Measurements from ENCODE around the gene B3GNT7.

The B3GNT7 gene

DNA sequence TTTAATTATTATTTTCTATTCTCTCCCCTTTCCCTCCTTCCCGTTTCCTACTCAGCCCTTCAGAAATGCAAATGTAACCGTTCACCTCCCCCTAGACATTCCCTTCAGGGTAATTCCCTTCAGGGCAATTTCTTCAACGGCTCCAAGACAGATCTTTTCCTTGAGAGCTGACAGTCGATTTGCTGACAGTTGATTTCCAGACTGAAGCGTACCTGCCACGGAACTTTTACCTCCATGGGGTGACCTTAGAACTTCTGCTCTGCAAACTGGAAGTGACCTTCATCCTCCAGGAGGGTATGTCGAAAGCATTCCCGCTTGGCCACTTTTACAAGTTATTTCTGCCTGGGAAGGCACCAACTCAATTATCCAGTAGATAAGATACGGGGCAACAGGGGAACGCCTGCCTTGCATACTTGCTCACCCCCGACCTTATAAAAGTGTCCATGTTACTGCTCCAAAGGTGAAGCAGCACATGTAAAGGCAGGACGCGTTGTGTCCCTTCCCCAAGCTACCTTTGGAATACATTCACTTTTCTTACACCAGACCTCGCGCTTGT, 18.5 kb downstream of the B3GNT7 start:
- TF ChIP-seq EZH2phosphoT487 (IDR thresholded peaks at IDR 0.05; ENCODE audit: borderline replicate concordance) = no peak
- TF ChIP-seq, protein P1, sequence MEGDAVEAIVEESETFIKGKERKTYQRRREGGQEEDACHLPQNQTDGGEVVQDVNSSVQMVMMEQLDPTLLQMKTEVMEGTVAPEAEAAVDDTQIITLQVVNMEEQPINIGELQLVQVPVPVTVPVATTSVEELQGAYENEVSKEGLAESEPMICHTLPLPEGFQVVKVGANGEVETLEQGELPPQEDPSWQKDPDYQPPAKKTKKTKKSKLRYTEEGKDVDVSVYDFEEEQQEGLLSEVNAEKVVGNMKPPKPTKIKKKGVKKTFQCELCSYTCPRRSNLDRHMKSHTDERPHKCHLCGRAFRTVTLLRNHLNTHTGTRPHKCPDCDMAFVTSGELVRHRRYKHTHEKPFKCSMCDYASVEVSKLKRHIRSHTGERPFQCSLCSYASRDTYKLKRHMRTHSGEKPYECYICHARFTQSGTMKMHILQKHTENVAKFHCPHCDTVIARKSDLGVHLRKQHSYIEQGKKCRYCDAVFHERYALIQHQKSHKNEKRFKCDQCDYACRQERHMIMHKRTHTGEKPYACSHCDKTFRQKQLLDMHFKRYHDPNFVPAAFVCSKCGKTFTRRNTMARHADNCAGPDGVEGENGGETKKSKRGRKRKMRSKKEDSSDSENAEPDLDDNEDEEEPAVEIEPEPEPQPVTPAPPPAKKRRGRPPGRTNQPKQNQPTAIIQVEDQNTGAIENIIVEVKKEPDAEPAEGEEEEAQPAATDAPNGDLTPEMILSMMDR (conservative IDR thresholded peaks at IDR 0.05; ENCODE audit: low read length) = no peak
- no peaks in the 10 kb centered on the region for H3K4me1 ChIP-seq (ENCODE audit: insufficient read depth, low read length, poor library complexity, severe bottlenecking)
- H3K4me2 ChIP-seq (ENCODE audit: low read depth, low read length, poor library complexity, severe bottlenecking) = no peak overlapping the region
- no peak overlapping the region for H3K9ac ChIP-seq (ENCODE audit: low read depth, low read length, poor library complexity, severe bottlenecking)
- no peaks in the 10 kb centered on the region for H3K36me3 ChIP-seq (ENCODE audit: insufficient read depth, low read length)
- H3K9me3 ChIP-seq (ENCODE audit: insufficient read depth, low read depth, low read length) = peaks cover 9% of the 10 kb centered on the region; the same call in 1 of the 2 replicates
- no peaks in the 10 kb centered on the region for H3K79me2 ChIP-seq (ENCODE audit: insufficient read depth, low read length)
- no peaks in the 10 kb centered on the region for H4K20me1 ChIP-seq (ENCODE audit: insufficient read depth, low read length, poor library complexity, severe bottlenecking)
- H3K27me3 ChIP-seq (ENCODE audit: insufficient read depth, low read length, poor library complexity, severe bottlenecking) = no peaks in the 10 kb centered on the region
- no peaks in the 10 kb centered on the region for H3F3A ChIP-seq (ENCODE audit: low read depth)
- no peak overlapping the region for H3K4me3 ChIP-seq (ENCODE audit: low read length, poor library complexity, severe bottlenecking)
- no peak overlapping the region for H2AFZ ChIP-seq (ENCODE audit: low read length)
- no peaks in the 10 kb centered on the region for H3K9me2 ChIP-seq (replicated peaks; ENCODE audit: low read depth, low read length)

DNA sequence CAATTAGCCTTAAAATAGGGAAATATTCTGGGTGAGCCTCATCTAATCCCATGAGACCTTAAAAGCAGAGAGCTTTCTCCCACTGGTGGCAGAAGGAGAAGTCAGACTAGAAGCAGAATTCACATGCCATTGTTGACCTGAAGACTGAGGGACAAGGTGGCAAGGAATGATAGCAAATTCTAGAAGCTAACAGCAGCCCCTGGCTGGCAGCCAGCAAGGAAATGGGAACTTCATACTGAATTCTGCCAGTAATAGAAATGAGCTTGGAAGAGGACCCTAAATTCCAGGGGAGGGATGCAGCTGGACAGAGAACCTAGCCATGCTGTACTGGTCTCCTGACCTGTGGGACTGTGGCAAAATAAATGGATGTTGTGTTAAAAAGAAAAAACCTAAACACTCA, 19.5 kb downstream of the B3GNT7 start:
- no peaks in the 10 kb centered on the region for H3K79me2 ChIP-seq (ENCODE audit: insufficient read depth, low read length)
- H3K4me3 ChIP-seq (ENCODE audit: low read length, poor library complexity, severe bottlenecking) = no peak overlapping the region
- no peaks in the 10 kb centered on the region for H3K27me3 ChIP-seq (ENCODE audit: insufficient read depth, low read length, poor library complexity, severe bottlenecking)
- H4K20me1 ChIP-seq (ENCODE audit: insufficient read depth, low read length, poor library complexity, severe bottlenecking) = no peaks in the 10 kb centered on the region
- peaks cover 7% of the 10 kb centered on the region; the same call in 1 of the 2 replicates for H3K9me3 ChIP-seq (ENCODE audit: insufficient read depth, low read depth, low read length)
- H3K9me2 ChIP-seq (replicated peaks; ENCODE audit: low read depth, low read length) = no peaks in the 10 kb centered on the region
- no peak overlapping the region for H2AFZ ChIP-seq (ENCODE audit: low read length)
- H3K36me3 ChIP-seq (ENCODE audit: insufficient read depth, low read length) = no peaks in the 10 kb centered on the region
- H3K4me1 ChIP-seq (ENCODE audit: insufficient read depth, low read length, poor library complexity, severe bottlenecking) = no peaks in the 10 kb centered on the region
- no peak overlapping the region for H3K9ac ChIP-seq (ENCODE audit: low read depth, low read length, poor library complexity, severe bottlenecking)
- TF ChIP-seq, protein P1 (conservative IDR thresholded peaks at IDR 0.05; ENCODE audit: low read length) = no peak
- no peak for TF ChIP-seq EZH2phosphoT487 (IDR thresholded peaks at IDR 0.05; ENCODE audit: borderline replicate concordance)
- H3K4me2 ChIP-seq (ENCODE audit: low read depth, low read length, poor library complexity, severe bottlenecking) = no peak overlapping the region
- H3F3A ChIP-seq (ENCODE audit: low read depth) = no peaks in the 10 kb centered on the region

DNA sequence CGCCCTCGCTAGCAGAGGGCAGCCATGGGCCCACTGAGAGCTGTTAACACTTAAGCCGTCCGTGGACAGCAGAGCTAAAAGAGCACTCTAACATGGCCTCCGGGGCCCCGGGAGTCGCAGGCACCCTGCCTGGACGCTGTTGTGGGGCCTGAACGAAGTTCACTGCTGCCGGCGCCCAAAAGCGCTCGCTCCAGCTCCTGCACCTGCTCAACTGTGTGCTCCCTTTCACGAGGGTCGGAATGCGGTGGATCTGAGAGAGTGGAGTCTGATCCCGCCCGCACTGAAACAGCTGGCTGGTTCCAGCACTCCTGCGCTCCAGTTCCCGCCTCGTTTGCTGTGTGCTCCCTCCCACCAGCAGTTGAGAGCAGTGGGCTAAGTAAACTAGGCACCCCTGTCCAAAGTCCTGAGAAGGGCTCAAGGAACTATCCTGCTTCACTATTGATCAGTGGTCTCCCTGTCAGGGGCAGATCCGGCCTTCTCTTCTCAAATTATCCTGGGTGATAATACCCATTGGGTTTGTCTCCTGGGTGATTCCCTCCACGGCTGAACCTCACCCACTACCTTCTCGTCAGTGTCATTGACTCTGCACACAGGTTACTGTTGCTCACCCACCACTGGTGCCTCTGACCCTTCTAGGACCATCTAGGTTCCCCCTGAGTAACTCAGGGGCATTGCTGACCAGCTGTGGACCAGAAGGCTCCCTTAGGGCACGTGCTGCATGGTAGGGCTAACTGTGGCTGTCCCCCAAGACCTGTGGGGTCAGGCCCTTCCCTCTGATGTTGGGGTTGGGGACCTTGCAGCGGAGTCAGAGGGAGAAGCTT, 23.5 kb downstream of the B3GNT7 start:
- H3K4me3 ChIP-seq (ENCODE audit: low read length, poor library complexity, severe bottlenecking) = no peak overlapping the region
- no peak overlapping the region for H3K9ac ChIP-seq (ENCODE audit: low read depth, low read length, poor library complexity, severe bottlenecking)

More for the DNA sequence above, 23.5 kb downstream of the B3GNT7 start:
- Histone ChIP-seq H3F3A (ENCODE audit: low read depth) (no peaks in the 10 kb centered on the region), H3K27me3 (ENCODE audit: insufficient read depth, low read length, poor library complexity, severe bottlenecking) (no peaks in the 10 kb centered on the region), H3K4me2 (ENCODE audit: low read depth, low read length, poor library complexity, severe bottlenecking) (no peak overlapping the region), H3K9me3 (ENCODE audit: insufficient read depth, low read depth, low read length) (no peaks in the 10 kb centered on the region), H3K79me2 (ENCODE audit: insufficient read depth, low read length) (no peaks in the 10 kb centered on the region), H3K4me1 (ENCODE audit: insufficient read depth, low read length, poor library complexity, severe bottlenecking) (no peaks in the 10 kb centered on the region), H3K36me3 (ENCODE audit: insufficient read depth, low read length) (no peaks in the 10 kb centered on the region), H2AFZ (ENCODE audit: low read length) (no peak overlapping the region), H3K9me2 (replicated peaks; ENCODE audit: low read depth, low read length) (no peaks in the 10 kb centered on the region), H4K20me1 (ENCODE audit: insufficient read depth, low read length, poor library complexity, severe bottlenecking) (no peaks in the 10 kb centered on the region)
- TF ChIP-seq, protein P1 (conservative IDR thresholded peaks at IDR 0.05; ENCODE audit: low read length) = no peak
- no peak for TF ChIP-seq EZH2phosphoT487 (IDR thresholded peaks at IDR 0.05; ENCODE audit: borderline replicate concordance)

Data from Loucy (cell line).